Measurements from ENCODE around the gene HPS3.

GRCh38 chr3:149090461-149090860 lies 39.0 kb upstream of the HPS3 start:
- TF ChIP-seq POLR2A (IDR thresholded peaks at IDR 0.05), result no peak
- TF ChIP-seq CTCF (IDR thresholded peaks at IDR 0.05), result no peak
- no peak for TF ChIP-seq EP300 (IDR thresholded peaks at IDR 0.05)

All from suprapubic skin (tissue), 3 donors.